ENCODE results near the gene CREM. TPM values are rescaled to one million over a fixed set of nuclear protein-coding genes. Genes with fewer than 3 reads are reported as not detected.

CREM gene
- total RNA-seq, 4 donors from 2014 or later, result 24.3 to 42.5 (median 30.1) TPM

DNA sequence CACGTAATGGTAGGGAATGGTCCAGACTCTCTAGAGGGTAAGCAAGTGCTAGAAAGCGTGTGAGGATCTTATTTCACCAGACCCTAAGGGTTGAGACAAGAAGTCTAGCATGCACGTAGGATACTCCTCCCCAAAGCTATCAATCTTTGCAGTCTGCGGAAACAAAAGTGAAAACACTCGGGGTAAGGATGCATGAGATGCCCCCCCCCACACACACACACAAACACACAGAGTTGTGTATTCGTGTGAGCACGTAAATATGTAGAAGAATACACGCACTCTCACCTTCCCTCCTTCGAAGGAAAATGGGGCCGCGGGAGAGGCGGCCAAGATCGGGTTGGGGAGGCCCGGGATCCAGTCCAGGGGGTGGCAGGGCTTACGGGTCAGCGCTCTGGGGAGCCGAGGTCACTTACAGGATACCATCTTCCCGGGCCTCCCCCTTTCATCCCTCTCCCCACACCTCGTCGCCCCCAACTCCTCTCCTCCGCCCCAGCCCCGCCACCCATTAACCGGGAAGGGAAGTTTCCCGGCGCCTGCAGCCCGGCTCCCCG lies 37.0 kb upstream of the CREM start:
- DNase-seq (peak in 1 of 2 donors; percentile 2), ATAC-seq (peak; percentile 32 to 44)
- H3K36me3 ChIP-seq, result no peaks in the 10 kb centered on the region
- H3K4me3 ChIP-seq, result peak overlapping the region; percentile 96 to 99 (median 98)
- in situ Hi-C loops (cut with MboI; ENCODE audit: low sequenced_read_pairs in 4 of 4), result no loop called here
- intact Hi-C loops (cut with DNase I; ENCODE audit: low total_unique reads), result loop anchor here (1.0 kb wide), 1 partner anchor 37 kb away; the partner anchor contains the start of gene CREM
- TF ChIP-seq, protein P1, sequence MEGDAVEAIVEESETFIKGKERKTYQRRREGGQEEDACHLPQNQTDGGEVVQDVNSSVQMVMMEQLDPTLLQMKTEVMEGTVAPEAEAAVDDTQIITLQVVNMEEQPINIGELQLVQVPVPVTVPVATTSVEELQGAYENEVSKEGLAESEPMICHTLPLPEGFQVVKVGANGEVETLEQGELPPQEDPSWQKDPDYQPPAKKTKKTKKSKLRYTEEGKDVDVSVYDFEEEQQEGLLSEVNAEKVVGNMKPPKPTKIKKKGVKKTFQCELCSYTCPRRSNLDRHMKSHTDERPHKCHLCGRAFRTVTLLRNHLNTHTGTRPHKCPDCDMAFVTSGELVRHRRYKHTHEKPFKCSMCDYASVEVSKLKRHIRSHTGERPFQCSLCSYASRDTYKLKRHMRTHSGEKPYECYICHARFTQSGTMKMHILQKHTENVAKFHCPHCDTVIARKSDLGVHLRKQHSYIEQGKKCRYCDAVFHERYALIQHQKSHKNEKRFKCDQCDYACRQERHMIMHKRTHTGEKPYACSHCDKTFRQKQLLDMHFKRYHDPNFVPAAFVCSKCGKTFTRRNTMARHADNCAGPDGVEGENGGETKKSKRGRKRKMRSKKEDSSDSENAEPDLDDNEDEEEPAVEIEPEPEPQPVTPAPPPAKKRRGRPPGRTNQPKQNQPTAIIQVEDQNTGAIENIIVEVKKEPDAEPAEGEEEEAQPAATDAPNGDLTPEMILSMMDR (IDR thresholded peaks at IDR 0.05 in 4 of 5, conservative IDR thresholded peaks at IDR 0.05 in 1 of 5), result no peak
- TF ChIP-seq POLR2A (IDR thresholded peaks at IDR 0.05), result no peak
- no peaks in the 10 kb centered on the region for H3K27me3 ChIP-seq
- peaks cover 37 to 38% of the 10 kb centered on the region in 2 donors for H3K4me1 ChIP-seq
- peaks cover 0 to 4% (median 0%) of the 10 kb centered on the region in 3 donors for H3K9me3 ChIP-seq
- H3K27ac ChIP-seq, result peak overlapping the region; percentile 93 to 98 (median 97)

- in situ Hi-C loops (cut with MboI; ENCODE audit: low sequenced_read_pairs in 4 of 4), result no loop called here
- peak; percentile 95 to 98 for ATAC-seq
- peak within 1 kb of the TSS; percentile 96 to 99 (median 98) for H3K4me3 ChIP-seq
These were observed 36.3 kb upstream of the CREM start, which contains the start of gene CUL2 for GRCh38 chr10:35090162-35090954. CUL2 (minus strand) TSS chr10:35090341; CDS start chr10:35071317, 19,024 bp downstream.

GRCh38 chr10:35091994-35092790 lies 34.5 kb upstream of the CREM start:
- peaks cover 0 to 4% (median 0%) of the 10 kb centered on the region in 3 donors for H3K9me3 ChIP-seq
- ATAC-seq (no peak), DNase-seq (no peak)
- peaks cover 27 to 29% of the 10 kb centered on the region in 2 donors for H3K4me1 ChIP-seq
- no peak overlapping the region for H3K4me3 ChIP-seq
- H3K27ac ChIP-seq, result no peak overlapping the region
- TF ChIP-seq POLR2A (IDR thresholded peaks at IDR 0.05), result no peak
- TF ChIP-seq, protein P1 (IDR thresholded peaks at IDR 0.05 in 4 of 5, conservative IDR thresholded peaks at IDR 0.05 in 1 of 5), result no peak
- no peaks in the 10 kb centered on the region for H3K36me3 ChIP-seq
- intact Hi-C loops (cut with DNase I; ENCODE audit: low total_unique reads), result no loop called here
- H3K27me3 ChIP-seq, result no peaks in the 10 kb centered on the region
- in situ Hi-C loops (cut with MboI; ENCODE audit: low sequenced_read_pairs in 4 of 4), result no loop called here

More at GRCh38 chr10:35090162-35090954, 36.3 kb upstream of the CREM start, which contains the start of gene CUL2:
- Histone ChIP-seq H3K9me3 (peaks cover 0 to 4% (median 0%) of the 10 kb centered on the region in 3 donors), H3K27me3 (no peaks in the 10 kb centered on the region), H3K27ac (peak within 1 kb of the TSS; percentile 93 to 98 (median 97)), H3K4me1 (peaks cover 37 to 38% of the 10 kb centered on the region in 2 donors), H3K36me3 (no peaks in the 10 kb centered on the region)
- TF ChIP-seq, protein P1 (IDR thresholded peaks at IDR 0.05 in 4 of 5, conservative IDR thresholded peaks at IDR 0.05 in 1 of 5), result no peak
- peak; percentile 16 to 24 for TF ChIP-seq POLR2A (IDR thresholded peaks at IDR 0.05)
- intact Hi-C loops (cut with DNase I; ENCODE audit: low total_unique reads), result loop anchor here (1.0 kb wide), 1 partner anchor 36 kb away; the partner anchor contains the start of gene CREM
- peak; percentile 82 to 90 for DNase-seq

DNA sequence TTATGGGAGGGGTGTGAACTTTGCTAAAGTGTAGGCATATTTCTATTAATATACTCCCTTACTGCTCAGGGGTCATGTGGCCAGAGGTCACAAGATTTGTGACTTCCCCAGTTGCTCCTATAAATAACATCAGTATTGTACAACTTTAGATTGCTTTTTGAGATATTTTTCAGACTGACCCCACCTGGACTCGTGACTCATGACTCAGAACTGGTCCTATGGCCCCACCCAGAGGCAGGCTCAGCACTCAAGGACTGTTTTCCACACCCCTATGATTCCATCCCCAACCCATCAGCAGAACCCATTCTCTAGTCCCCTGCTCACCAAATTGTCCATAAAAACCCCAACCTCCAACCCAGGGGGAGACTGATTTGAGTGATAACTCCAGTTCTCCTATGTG lies 33.8 kb upstream of the CREM start:
- in situ Hi-C loops (cut with MboI; ENCODE audit: low sequenced_read_pairs in 4 of 4), result no loop called here
- Histone ChIP-seq H3K4me3 (no peak overlapping the region), H3K27me3 (no peaks in the 10 kb centered on the region), H3K36me3 (no peaks in the 10 kb centered on the region), H3K9me3 (peaks cover 0 to 4% (median 0%) of the 10 kb centered on the region in 3 donors), H3K4me1 (peaks cover 20 to 23% of the 10 kb centered on the region in 2 donors), H3K27ac (no peak overlapping the region)
- no peak for DNase-seq
- TF ChIP-seq POLR2A (IDR thresholded peaks at IDR 0.05), result no peak
- TF ChIP-seq, protein P1 (IDR thresholded peaks at IDR 0.05 in 4 of 5, conservative IDR thresholded peaks at IDR 0.05 in 1 of 5), result no peak
- ATAC-seq, result no peak
- intact Hi-C loops (cut with DNase I; ENCODE audit: low total_unique reads), result no loop called here

Data from gastrocnemius medialis (tissue), 4 donors.